IMR-90 (cell line): ENCODE data around the gene CREB1.

ENCODE experiments used
- BHLHE40 ChIP-seq: fragments of 150-350 bp; IDR thresholded peaks from 2 replicates; pipeline ENCODE4 v1.6.1; 2016; ENCODE audit warnings: mild to moderate bottlenecking, low read depth, low read length
- CHD1 ChIP-seq: IDR thresholded peaks from 2 replicates; pipeline ENCODE4 v1.6.1; 2012; ENCODE audit warnings: low read depth, low read length, improper control_type of control experiment
- POLR2A ChIP-seq: IDR thresholded peaks from 2 replicates; pipeline ENCODE4 v1.6.1; 2012; ENCODE audit warnings: mild to moderate bottlenecking, low read depth, low read length
- RAD21 ChIP-seq: IDR thresholded peaks from 2 replicates; pipeline ENCODE4 v1.6.1; 2012; ENCODE audit warnings: low read length, improper control_type of control experiment
- RFX5 ChIP-seq: IDR thresholded peaks from 2 replicates; pipeline ENCODE4 v1.8.0; 2012; ENCODE audit warnings: low read depth, mild to moderate bottlenecking, low read length, moderate library complexity
- SMC3 ChIP-seq: fragments of 150-350 bp; IDR thresholded peaks from 2 replicates; pipeline ENCODE4 v1.6.1; 2016; ENCODE audit warnings: low read depth, mild to moderate bottlenecking, antibody characterized with exemption, low read length, moderate library complexity
- TF ChIP-seq, protein P1 (sequence below): conservative IDR thresholded peaks from 2 replicates; pipeline ENCODE4 v1.5.1; 2012; ENCODE audit warnings: mild to moderate bottlenecking, low read depth, low read length, improper control_type of control experiment
- TF ChIP-seq, protein P2 (sequence below): fragments of 150-350 bp; IDR thresholded peaks from 2 replicates; pipeline ENCODE4 v1.6.1; 2017; ENCODE audit warnings: mild to moderate bottlenecking, antibody characterized with exemption, low read length, low read depth

DNA sequence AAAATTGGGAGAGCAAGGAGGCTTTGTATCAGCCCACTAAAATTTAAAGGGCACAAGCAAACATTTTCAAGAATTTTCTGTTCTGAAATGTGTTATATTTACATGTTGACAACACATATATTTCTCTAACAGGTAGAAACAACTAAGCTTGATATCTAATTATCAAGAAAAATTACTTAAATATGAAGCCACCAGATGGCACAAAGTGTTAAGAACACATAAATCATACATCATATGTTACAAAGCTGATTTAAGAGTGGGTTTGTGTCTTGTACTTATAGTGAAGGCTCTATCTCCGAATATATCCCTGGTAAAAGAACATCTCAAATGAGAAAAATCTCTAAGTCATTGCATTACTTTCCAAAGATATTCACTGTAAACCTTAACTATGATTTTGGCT lies 19.6 kb upstream of the CREB1 start:
- TF ChIP-seq, protein P1, sequence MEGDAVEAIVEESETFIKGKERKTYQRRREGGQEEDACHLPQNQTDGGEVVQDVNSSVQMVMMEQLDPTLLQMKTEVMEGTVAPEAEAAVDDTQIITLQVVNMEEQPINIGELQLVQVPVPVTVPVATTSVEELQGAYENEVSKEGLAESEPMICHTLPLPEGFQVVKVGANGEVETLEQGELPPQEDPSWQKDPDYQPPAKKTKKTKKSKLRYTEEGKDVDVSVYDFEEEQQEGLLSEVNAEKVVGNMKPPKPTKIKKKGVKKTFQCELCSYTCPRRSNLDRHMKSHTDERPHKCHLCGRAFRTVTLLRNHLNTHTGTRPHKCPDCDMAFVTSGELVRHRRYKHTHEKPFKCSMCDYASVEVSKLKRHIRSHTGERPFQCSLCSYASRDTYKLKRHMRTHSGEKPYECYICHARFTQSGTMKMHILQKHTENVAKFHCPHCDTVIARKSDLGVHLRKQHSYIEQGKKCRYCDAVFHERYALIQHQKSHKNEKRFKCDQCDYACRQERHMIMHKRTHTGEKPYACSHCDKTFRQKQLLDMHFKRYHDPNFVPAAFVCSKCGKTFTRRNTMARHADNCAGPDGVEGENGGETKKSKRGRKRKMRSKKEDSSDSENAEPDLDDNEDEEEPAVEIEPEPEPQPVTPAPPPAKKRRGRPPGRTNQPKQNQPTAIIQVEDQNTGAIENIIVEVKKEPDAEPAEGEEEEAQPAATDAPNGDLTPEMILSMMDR = no peak
- TF ChIP-seq RAD21 (no peak), RFX5 (no peak), POLR2A (no peak), CHD1 (no peak), SMC3 (no peak), BHLHE40 (no peak)
- TF ChIP-seq, protein P2, sequence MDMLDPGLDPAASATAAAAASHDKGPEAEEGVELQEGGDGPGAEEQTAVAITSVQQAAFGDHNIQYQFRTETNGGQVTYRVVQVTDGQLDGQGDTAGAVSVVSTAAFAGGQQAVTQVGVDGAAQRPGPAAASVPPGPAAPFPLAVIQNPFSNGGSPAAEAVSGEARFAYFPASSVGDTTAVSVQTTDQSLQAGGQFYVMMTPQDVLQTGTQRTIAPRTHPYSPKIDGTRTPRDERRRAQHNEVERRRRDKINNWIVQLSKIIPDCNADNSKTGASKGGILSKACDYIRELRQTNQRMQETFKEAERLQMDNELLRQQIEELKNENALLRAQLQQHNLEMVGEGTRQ = no peak
